NT2/D1 (cell line): ENCODE data around the gene DIRAS2.

ENCODE experiments used
- SUZ12 ChIP-seq: IDR thresholded peaks from 2 replicates; pipeline ENCODE4 v1.6.1; 2011; ENCODE audit not compliant: insufficient read length, insufficient read depth; ENCODE audit errors: extremely low read depth
- YY1 ChIP-seq: IDR thresholded peaks from 2 replicates; pipeline ENCODE4 v1.6.1; 2011; ENCODE audit not compliant: insufficient read length, insufficient read depth

- TF ChIP-seq SUZ12 (no peak), YY1 (no peak)
These were observed 29.7 kb downstream of the DIRAS2 start for GRCh38 chr9:90612957-90613356.
